GM18867 (cell line): ENCODE results near the gene DMWD.

Source experiments
- ATAC-seq: cut with Tn5 transposase; IDR thresholded peaks from one replicate; pipeline ENCODE4 v1.9.1; 2021; ENCODE audit warnings: mild to moderate bottlenecking, moderate library complexity; ENCODE audit not compliant: unreplicated experiment

The DMWD gene

DNA sequence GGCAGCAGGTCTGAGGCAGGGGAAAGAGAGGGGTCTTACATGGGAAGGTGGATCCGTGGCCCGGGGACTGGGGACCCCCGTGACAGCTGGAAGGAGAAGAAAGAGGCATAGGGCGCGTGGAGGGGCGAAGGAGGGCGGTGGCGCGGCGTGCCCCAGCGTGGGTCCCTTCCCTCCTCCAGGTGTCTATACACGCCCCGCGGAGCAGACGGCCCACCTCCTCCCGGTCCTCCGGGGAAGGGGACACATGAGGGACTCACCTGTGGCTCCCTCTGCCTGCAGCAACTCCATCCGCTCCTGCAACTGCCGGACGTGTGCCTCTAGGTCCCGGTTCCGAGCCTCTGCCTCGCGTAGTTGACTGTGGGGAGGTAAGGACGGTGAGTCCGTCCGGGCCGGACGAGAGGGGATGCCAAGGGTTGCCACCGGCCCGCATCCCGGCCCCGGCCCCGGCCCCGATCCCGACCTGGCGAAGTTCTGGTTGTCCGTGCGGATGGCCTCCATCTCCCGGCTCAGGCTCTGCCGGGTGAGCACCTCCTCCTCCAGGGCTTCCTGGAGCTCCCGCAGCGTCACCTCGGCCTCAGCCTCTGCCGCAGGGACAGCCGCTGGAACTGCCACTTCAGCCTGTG is 21.2 kb downstream of the DMWD start:
- ATAC-seq, result no peak

DNA sequence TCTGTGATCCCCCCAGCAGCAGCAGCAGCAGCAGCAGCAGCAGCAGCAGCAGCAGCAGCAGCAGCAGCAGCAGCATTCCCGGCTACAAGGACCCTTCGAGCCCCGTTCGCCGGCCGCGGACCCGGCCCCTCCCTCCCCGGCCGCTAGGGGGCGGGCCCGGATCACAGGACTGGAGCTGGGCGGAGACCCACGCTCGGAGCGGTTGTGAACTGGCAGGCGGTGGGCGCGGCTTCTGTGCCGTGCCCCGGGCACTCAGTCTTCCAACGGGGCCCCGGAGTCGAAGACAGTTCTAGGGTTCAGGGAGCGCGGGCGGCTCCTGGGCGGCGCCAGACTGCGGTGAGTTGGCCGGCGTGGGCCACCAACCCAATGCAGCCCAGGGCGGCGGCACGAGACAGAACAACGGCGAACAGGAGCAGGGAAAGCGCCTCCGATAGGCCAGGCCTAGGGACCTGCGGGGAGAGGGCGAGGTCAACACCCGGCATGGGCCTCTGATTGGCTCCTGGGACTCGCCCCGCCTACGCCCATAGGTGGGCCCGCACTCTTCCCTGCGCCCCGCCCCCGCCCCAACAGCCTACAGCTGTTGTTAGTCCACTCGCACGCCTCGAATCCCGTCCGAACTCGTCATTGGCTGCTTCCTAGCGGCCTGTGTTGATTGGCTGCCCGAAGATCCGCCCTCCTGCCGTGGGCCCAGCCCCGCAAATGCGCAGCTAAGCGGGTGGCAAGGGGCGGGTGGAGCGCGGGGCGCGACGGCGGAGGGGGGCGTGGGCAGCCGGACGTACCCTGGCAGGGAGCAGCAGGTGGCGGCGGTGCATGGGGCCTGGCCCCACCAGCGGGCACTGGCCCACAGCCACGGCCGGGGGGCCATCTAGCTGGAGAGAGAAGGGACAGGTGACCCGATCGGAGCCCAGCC is 22.2 kb downstream of the DMWD start:
- peak; percentile 47 for ATAC-seq

DNA sequence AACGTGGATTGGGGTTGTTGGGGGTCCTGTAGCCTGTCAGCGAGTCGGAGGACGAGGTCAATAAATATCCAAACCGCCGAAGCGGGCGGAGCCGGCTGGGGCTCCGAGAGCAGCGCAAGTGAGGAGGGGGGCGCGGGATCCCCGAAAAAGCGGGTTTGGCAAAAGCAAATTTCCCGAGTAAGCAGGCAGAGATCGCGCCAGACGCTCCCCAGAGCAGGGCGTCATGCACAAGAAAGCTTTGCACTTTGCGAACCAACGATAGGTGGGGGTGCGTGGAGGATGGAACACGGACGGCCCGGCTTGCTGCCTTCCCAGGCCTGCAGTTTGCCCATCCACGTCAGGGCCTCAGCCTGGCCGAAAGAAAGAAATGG is 22.8 kb downstream of the DMWD start:
- peak; percentile 16 for ATAC-seq

DNA sequence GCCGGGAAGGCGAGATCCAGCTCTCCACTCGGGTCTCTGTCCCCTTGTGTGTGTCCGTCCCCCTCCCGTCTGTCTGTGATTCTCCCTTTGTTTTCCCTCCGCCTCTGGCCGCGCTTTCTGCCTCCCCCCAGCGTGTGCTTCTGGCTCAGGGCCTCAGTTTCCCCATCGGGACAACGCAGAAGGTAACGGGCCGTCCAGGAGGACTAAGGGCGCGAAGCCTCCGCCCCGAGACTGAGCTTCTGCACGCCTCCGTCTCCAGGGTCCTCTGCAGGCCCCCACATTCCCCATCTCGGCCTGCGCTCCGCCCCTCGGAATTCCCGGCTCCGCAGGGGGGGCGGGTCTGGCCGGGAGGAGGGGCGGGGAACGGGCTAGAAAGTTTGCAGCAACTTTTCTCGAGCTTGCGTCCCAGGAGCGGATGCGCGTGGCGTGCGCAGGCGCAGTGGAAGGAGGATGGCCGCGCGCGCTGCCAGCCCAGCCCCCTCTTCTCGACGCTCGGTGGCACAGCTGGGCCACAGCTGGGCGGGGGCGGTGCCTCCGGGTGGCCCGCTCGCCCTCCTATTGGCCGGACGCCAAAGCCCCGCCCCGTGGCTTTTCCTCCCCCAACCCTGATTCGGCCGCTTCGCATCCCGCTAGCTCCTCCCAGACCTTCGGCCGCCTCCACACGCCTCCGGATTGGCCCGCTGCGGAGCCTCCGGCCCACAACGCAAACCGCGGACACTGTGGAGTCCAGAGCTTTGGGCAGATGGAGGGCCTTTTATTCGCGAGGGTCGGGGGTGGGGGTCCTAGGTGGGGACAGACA is 23.5 kb downstream of the DMWD start, which contains the start of gene SIX5:
TSS of gene SIX5 (minus strand) at position 269 of the 799 bp plus-strand sequence. CDS start 408 bp downstream, outside the sequence.
- peak; percentile 61 for ATAC-seq

DNA sequence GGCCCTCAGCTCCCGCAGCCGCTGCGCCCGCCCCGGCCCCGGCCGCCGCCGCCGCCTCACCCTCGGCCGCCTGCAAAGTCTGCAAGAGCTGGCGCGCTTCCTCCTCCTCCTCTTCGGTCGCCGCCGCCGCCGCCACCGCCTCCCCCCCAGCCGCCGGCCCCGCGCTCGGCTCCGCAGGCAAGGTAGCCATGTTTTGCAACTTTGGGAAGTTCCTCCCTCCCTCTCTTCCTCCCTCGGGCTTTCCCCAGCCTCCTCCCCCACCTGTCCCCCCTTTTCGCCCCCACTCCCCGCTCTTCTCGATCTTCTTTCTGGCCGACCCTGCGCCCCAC is 24.0 kb downstream of the DMWD start:
- no peak for ATAC-seq

DNA sequence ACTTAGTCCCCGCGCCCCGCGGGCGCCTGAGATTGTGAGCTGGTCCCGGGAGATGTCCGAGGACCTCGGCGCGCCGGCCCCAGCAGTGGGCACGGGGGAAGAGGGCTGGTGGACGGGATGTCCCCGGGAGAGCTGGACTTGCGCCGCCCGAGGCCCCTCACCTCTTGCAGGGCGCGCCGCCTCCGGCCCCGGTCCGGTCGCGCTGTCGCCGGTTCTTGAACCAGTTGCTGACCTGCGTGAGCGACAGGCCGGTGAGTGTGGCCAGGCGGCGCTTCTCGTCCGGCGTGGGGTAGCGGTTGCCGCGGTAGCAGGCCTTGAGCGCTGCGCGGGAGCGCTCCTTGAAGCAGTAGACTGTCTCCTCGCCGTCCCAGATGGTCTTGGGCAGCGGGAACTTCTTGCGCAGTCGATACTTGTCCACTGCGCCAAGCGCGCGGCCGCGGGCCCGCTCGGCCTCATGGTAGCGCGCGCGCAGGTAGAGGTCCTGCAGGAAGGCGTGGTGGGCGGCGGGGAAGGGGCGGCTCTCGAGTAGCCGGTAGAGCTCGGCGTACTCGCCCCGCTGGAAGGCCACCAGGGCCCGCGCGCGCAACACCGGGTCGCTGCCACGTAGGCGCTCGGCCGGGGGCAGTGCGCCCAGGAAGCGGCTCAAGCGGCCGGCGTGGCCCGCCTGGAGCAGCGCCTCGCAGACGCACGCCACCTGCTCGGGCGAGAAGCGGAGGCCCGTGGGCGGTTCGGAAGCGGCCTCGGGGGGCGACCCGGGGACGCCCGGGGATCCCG is 24.6 kb downstream of the DMWD start:
- ATAC-seq, result no peak

DNA sequence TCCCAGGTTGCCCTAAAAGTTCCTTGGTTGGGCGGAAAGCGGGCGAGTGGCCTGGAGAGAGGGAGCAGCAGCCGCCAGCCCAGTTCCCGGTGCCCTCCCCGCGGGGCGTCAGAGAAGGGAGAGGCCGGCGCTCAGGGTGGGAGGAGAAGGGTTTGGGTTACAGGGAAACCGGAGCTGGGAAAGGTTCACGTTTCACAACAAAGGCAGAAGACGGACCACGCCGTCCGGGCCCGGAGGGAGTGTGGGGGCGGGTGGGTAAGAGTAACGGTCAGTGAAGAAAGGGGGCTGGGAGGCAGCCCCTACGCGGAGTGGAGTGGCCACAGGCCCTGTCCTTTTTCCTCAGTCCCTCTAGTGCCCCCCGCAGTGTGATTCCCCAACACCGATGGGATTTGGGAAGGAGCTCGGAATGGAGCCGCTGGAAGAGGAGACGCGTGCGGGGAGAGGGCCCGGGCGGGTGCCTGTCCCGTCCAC is 25.2 kb downstream of the DMWD start:
- no peak for ATAC-seq

DNA sequence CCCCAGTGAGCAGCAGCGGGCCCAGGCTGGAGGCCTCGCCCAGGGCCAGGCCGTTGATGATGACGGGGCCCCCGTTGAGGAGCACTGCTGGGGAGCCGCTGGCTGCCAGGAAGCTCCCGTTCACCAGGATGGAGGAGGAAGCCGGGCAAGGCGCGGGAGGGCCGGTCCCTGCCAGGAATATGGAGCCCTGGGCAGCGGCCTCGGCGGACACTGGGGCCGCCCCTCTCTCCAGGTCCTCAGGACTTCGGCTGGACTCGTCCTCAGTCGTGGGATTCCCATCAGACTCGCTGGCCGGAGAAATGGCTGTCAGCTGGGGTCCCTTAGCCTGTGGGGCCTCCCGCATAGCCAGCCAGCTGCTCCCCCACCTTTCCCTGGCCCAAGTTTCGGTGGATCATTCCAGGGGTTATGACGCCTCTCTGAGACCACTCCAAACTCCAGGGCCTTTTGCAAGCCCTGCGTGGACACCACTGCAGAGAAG is 25.7 kb downstream of the DMWD start:
- no peak for ATAC-seq

DNA sequence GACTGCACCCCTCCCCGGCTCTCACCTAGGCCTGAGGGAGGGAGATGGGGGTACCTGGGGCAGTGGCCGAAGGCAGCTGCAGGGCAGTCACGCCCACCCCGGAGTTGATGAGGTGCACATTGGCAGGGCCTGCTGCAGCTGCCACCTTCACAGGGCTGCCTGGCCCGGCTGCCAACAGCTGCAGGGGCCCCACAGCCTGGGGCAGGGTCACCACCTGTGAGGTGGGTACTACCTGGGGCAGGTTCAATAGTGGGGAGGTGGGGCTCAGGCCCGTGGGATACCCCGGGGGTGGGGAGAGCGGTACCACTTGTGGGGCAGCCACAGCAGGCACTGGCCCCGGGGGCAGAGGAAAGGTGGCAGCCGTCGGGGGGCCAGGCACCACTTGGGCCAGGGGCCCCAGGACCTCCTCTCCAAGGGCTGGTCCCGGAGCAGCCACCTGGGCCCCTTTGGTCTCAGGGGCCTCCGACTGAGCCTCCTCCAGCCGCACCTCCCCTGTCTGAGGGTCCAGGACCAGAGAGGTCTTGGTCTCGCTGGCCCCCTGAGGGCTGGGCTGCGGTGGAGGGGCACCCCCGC is 26.3 kb downstream of the DMWD start:
- ATAC-seq, result no peak

DNA sequence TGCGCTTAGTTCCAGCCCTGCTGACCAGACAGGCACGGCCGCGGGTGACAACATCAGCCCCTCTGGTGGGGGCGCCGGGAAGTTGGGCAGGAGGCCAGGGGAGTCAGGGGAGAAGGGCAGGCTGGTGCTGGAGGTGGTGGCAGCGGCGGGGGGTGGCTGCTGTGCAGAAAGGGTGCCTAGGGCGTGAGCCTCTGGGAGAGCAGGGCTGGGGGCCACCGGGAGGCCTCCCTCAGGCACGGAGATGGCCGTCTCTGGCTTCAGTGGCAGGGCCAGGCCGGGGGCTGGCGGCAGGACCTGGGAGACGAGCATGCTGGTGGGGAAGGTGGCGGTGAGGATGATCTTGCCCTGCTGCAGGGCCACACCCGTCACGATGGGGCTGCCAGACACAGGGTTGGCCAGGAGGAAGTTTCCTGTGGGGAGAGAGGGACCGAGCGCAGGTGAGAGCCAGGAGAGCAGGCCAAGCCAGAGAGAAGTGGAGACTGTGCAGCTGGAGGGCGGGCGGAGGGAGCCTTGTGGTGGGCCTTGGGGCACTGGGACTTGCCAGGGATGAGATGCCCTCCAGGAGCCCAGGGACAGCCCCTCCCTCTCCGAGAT is 26.8 kb downstream of the DMWD start:
- ATAC-seq, result no peak

DNA sequence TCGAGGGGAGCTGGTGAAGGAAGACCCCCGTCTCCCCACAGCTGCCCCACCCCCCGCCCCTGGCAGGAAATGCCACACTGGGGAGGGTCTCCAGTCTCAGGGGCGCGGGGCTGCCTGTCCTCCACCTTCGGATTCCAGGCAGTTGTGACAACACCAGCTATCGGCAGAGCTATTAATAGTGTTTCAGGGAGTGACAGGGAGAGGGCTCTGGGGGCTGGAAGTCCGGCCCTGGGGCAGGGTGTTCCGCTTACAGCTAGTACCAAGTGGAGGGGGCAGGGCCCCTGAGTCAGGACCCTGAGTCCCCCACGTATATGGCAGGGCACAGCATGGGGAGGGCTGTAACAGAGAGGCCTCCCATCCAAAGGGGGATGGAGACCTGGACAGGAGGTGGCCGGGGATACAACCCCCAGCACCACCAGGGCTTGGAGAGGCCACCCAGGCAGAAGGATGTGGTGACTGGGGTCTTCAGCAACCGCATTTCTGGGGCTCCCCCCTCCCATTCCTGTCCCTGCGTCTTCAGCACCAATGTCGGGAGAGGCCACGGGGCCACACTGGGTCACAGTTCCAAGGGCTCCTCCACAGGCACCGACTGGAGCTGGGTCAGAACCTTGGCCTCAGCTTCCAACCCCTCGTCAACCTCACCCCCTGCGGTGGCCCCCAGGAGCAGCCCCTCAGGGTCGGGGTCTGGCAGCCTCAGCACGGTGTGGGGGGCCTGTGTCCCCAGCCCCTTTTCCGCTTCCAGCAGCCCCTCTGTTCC is 27.5 kb downstream of the DMWD start:
- no peak for ATAC-seq

DNA sequence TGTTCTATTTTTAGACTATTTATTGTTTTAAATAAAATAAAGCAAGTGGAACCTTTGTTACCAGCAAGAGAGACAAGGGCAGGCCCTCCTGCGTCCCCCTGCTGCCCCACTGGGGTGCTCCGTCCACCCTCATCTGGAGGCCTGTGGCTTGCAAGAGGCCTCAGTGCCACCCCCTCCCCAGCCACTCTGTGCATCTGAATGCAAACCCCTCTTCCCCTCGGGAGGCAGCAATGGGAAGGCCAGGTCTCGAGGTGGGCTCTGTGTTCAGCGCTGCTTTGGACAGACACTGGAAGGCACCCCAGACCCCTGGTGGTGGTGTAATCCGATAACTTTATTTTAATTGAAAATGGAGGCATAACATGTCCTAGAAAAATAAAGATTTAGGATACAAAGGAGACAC is 28.2 kb downstream of the DMWD start:
- ATAC-seq, result no peak

DNA sequence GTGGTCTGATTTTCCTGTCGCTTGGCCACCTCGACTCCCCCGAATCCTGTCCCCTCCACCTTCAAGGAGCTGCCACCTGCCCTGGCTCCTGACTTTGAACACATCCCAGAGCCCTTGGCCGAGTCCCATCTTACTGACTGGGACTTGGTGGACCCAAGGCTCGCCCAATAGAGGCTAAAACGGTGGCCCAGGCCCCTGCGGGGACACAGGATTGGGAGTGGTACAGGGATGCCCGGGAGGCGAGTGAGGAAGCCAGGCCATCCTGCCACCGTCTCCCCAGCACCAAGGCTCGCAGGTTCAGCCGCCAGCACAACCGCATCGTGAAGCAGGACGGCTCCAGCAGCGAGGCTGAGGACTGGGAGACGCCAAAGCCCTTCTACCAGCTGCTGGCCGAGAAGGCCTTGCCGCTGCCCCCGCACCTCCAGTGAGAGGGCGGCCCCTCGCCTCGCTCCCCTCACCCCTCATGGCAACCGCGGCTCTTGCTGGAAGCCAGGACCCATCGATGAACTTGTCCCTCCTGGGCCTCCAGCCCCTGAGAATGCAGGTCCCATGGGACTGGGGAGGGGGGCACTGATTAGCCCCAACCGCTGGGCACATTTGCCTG is 28.9 kb downstream of the DMWD start:
- ATAC-seq, result no peak

DNA sequence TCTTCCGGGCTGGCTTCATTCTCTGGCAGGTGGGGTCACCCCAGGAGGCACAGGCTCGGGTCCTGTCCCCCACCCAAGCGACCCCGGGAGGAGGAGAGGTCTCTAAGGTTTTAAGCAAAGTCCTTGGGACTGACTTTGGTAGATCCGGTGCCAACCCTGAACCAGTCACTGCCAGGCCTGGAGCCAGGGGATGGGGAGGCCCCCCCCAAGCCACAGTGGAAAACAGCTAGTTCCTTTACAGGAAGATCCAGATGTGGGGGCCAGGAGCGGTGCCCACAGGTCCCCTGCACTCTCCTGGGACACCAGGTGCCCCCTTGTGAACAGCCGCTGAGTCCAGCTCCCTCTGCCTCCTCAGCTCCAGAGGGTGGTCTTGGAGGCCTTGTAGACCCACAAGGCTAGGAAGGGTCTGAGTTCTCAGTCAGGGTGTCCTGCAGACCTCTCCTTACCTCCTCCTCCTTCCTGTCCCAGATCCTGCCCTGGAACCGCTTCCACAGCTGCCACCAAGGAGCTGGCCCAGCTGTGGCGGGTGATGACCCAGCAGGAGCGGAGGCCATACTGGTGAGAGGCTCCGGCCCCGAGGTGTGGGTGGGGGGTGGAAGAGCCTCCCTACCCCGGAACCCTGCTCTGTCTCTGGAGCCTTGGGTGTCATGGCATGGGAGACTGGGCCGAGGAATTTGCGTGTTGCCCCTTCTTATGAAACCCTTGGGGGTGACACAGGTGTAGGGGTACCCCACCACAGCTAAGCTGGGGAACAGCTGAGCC is 29.6 kb downstream of the DMWD start:
- ATAC-seq, result no peak

DNA sequence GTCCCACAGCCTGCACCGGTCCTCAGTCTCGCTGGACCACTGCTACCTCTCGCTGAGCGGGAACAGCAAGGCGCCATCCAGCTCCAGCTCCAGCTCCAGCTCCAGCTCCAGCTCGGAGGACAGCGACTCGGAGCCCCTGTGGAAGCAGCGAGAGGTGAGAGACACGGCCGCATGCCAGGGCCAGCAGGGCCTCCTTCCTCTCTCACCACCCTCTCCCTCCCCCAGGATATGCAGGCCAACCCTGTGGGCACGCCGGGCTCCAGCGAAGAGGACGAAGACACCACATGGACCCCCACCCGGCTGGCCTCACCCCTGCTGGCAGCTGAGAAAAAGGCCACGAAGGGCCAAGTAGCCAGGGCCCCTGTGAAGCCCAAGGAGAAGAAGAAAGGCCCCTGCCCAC is 30.9 kb downstream of the DMWD start:
- ATAC-seq, result no peak

DNA sequence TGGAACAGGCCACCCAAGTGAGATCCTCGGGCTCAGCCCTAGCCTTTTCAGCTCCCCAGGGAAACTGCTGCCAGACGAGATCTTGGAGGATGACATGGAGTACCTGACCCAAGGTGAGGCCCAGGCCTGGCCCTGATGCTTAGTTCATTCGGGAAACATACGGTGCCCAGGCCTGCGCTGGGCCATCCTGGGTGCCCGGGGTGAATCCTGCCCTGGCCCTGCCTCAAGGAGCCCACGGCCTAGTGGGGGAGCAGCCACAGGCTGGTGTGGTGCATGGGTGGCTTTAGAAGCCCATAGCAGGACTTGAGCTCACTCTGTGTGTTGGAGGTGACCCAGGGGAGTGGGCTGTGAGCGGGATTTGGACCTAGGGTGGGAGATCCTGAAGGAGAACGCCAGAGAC is 33.7 kb downstream of the DMWD start:
- ATAC-seq, result no peak

DNA sequence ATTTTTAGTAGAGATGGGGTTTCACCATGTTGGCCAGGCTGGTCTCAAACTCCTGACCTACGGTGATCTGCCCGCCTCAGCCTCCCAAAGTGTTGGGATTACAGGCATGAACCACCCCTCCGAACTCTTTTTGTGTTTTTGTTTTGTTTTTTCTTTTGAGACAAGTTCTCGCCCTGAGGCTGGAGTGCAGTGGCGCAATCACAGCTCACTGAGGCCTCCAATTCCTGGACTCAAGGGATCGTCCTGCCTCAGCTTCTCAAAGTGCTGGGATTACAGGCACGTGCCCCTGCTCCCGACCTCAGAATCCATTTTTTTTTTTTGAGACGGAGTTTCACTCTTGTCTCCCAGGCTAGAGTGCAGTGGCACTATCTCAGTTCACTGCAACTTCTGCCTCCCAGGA is 35.0 kb downstream of the DMWD start:
- ATAC-seq, result no peak

DNA sequence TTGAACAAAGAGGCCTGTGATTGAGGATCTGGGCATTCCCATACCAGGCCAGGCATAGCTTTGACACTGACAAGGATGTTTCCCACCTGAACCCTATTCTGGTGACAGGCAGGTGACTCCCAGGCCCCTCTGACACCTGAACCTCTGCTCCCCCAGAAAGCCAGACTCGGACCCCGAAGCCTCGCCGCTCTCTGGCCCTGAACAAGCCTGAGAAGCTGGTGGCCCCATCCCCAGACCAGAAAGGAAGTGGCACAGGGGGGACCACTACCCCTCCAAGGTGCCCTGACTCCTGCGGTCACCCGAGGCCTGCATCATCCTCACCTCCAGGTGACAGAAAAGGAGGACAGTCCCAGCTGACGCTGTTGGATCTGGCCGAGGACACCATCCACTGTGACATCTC is 38.3 kb downstream of the DMWD start:
- ATAC-seq, result no peak
